Mesothelial cell of epicardium (in vitro differentiated cells): ENCODE measurements around the gene PLCZ1. TPM values are rescaled to one million over a fixed set of nuclear protein-coding genes. Genes with fewer than 3 reads are reported as not detected.

Experiments
- DNase-seq, 2 experiments: peaks; one replicate each; pipeline ENCODE4 v3.0.0; 2021; ENCODE audit warnings: low spot score in 2 of 2; ENCODE audit not compliant: unreplicated experiment in 2 of 2
- H3K27ac Mint-ChIP-seq: 2 replicates; pipeline ENCODE4 v1.8.0; 2021; ENCODE audit warnings: mixed read lengths
- H3K27me3 Mint-ChIP-seq: 2 replicates; pipeline ENCODE4 v1.8.0; 2021; ENCODE audit warnings: low read depth, mixed read lengths
- H3K36me3 Mint-ChIP-seq: 2 replicates; pipeline ENCODE4 v1.8.0; 2021; ENCODE audit warnings: mixed read lengths
- H3K4me1 Mint-ChIP-seq: 2 replicates; pipeline ENCODE4 v1.8.0; 2021; ENCODE audit warnings: mixed read lengths
- H3K4me3 Mint-ChIP-seq: 2 replicates; pipeline ENCODE4 v1.8.0; 2021; ENCODE audit warnings: mild to moderate bottlenecking, moderate library complexity, mixed read lengths
- H3K9me3 Mint-ChIP-seq: 2 replicates; pipeline ENCODE4 v1.8.0; 2021; ENCODE audit warnings: mixed read lengths
- CTCF ChIP-seq: fragments of 200-600 bp; sonication (generic); IDR thresholded peaks from one replicate; pipeline ENCODE4 v1.5.0; 2021; ENCODE audit warnings: antibody characterized with exemption; ENCODE audit not compliant: unreplicated experiment
- total RNA-seq: library from RNA; stranded (reverse); gene quantifications from 3 replicates; pipeline ENCODE4 v1.2.1, GENCODE V29; 2021

The PLCZ1 gene
- total RNA-seq, 1 donor from 2014 or later: not detected

GRCh38 chr12:18683327-18684013 lies 54.3 kb downstream of the PLCZ1 start:
- Mint-ChIP-seq H3K36me3 (no peaks in the 10 kb centered on the region), H3K27me3 (no peaks in the 10 kb centered on the region), H3K4me3 (no peak overlapping the region), H3K27ac (no peak overlapping the region), H3K4me1 (no peaks in the 10 kb centered on the region), H3K9me3 (peaks cover 7% of the 10 kb centered on the region)
- no peak for DNase-seq
- no peak for TF ChIP-seq CTCF

- Mint-ChIP-seq H3K27ac (no peak overlapping the region), H3K4me3 (no peak overlapping the region), H3K4me1 (peaks cover 2% of the 10 kb centered on the region), H3K36me3 (no peaks in the 10 kb centered on the region), H3K27me3 (no peaks in the 10 kb centered on the region), H3K9me3 (peaks cover 7% of the 10 kb centered on the region)
- DNase-seq: no peak
- no peak for TF ChIP-seq CTCF
Measured at GRCh38 chr12:18681818-18682217, 56.0 kb downstream of the PLCZ1 start.

GRCh38 chr12:18676996-18677588 lies 60.7 kb downstream of the PLCZ1 start:
- H3K4me1 Mint-ChIP-seq: peaks cover 3% of the 10 kb centered on the region
- H3K27me3 Mint-ChIP-seq: no peaks in the 10 kb centered on the region
- H3K4me3 Mint-ChIP-seq: no peak overlapping the region
- TF ChIP-seq CTCF: no peak
- H3K36me3 Mint-ChIP-seq: no peaks in the 10 kb centered on the region
- H3K27ac Mint-ChIP-seq: no peak overlapping the region
- H3K9me3 Mint-ChIP-seq: peaks cover 15% of the 10 kb centered on the region
- DNase-seq: no peak

GRCh38 chr12:18676141-18676540 lies 61.7 kb downstream of the PLCZ1 start:
- Mint-ChIP-seq H3K27ac (no peak overlapping the region), H3K9me3 (peaks cover 15% of the 10 kb centered on the region), H3K27me3 (no peaks in the 10 kb centered on the region), H3K36me3 (no peaks in the 10 kb centered on the region), H3K4me1 (peaks cover 3% of the 10 kb centered on the region), H3K4me3 (no peak overlapping the region)
- no peak for TF ChIP-seq CTCF
- DNase-seq: no peak

GRCh38 chr12:18658829-18659228 lies 79.0 kb downstream of the PLCZ1 start:
- no peaks in the 10 kb centered on the region for H3K27me3 Mint-ChIP-seq
- H3K4me1 Mint-ChIP-seq: no peaks in the 10 kb centered on the region
- H3K36me3 Mint-ChIP-seq: peaks cover 14% of the 10 kb centered on the region
- H3K4me3 Mint-ChIP-seq: no peak overlapping the region
- no peak for TF ChIP-seq CTCF
- DNase-seq: no peak
- no peak overlapping the region for H3K27ac Mint-ChIP-seq
- H3K9me3 Mint-ChIP-seq: peaks cover 59% of the 10 kb centered on the region
